K562 (cell line): ENCODE data around the gene FAM171A2.

Source experiments
- CHD1 ChIP-seq: fragments of 200-600 bp; sonication (generic); IDR thresholded peaks from one replicate; pipeline ENCODE4 v1.6.1; 2012; ENCODE audit warnings: mild to moderate bottlenecking, moderate library complexity, low read length, inconsistent platforms
- CSDE1 ChIP-seq, 2 experiments: fragments of 450-650 bp; IDR thresholded peaks; 2 replicates each; pipeline ENCODE4 v1.6.1; 2016; ENCODE audit warnings: mild to moderate bottlenecking in 1 of 2
- GABPA ChIP-seq: fragments of 200-800 bp; sonication (Bioruptor generic); conservative IDR thresholded peaks from 2 replicates; pipeline ENCODE4 v1.6.1; 2016; ENCODE audit warnings: low read depth, missing genetic modification characterization, missing compliant biosample characterization
- PCBP2 ChIP-seq: fragments of 200-400 bp; formaldehyde crosslinking; IDR thresholded peaks from 2 replicates; pipeline ENCODE4 v1.6.1; 2018; ENCODE audit warnings: low read length, low read depth, mild to moderate bottlenecking, moderate library complexity; ENCODE audit not compliant: poor library complexity, severe bottlenecking
- RAD21 ChIP-seq, 2 experiments: fragments of 250-450 bp in 1 of 2; fragments of 450-650 bp in 1 of 2; sonication (Bioruptor Pico) in 1 of 2; formaldehyde crosslinking in 1 of 2; IDR thresholded peaks in 1 of 2; conservative IDR thresholded peaks in 1 of 2; 2 replicates each; pipeline versions ENCODE4 v1.4.0 to v1.8.0; 2020 to 2022; ENCODE audit warnings: mild to moderate bottlenecking in 2 of 2, moderate library complexity in 1 of 2
- TBL1XR1 ChIP-seq, 2 experiments: IDR thresholded peaks; 2 replicates each; pipeline ENCODE4 v1.6.1; 2012; ENCODE audit warnings: improper control_type of control experiment in 2 of 2, low read length in 2 of 2, mild to moderate bottlenecking in 1 of 2
- TF ChIP-seq, protein P1 (sequence below): sonication (generic); formaldehyde crosslinking; IDR thresholded peaks from 2 replicates; pipeline ENCODE4 v1.5.0; 2020; ENCODE audit warnings: missing genetic modification reagents

DNA sequence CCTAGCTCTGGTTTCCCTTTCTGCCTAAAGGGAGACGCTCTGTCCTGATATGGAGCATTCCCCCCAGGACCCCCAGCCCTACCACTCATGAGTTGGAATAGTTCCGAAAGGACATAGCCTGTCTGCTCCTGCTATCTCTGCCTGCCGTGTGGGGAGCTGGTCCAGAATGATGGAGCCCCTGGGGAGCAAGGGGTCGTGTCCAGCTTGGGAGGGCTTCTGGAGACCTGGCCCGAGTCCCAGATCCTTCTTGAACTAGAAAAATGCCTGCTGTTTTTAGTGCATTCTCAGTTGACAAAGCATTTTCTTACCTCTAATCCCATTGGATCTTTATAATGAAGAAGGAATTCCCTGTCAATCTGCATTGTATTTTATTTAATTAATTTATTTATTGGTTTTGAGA lies 27.7 kb downstream of the FAM171A2 start:
- no peak for TF ChIP-seq PCBP2
- no peak for TF ChIP-seq GABPA (tag)
- TF ChIP-seq, protein P1, sequence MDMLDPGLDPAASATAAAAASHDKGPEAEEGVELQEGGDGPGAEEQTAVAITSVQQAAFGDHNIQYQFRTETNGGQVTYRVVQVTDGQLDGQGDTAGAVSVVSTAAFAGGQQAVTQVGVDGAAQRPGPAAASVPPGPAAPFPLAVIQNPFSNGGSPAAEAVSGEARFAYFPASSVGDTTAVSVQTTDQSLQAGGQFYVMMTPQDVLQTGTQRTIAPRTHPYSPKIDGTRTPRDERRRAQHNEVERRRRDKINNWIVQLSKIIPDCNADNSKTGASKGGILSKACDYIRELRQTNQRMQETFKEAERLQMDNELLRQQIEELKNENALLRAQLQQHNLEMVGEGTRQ, result no peak
- TF ChIP-seq RAD21 (CRISPR knock-in tag; conservative IDR thresholded peaks at IDR 0.05 in 1 of 2, IDR thresholded peaks at IDR 0.05 in 1 of 2), result no peak
- no peak for TF ChIP-seq TBL1XR1 (IDR thresholded peaks at IDR 0.05; ENCODE audit: low read length in 2 of 2)
- TF ChIP-seq CHD1, result no peak
- no peak for TF ChIP-seq CSDE1 (IDR thresholded peaks at IDR 0.05)
